Kidney glomerular epithelial cell (primary cell): ENCODE measurements around the gene COMMD1.
"Not testable (repeated sequence)": the region's sequence is repeated elsewhere in the genome, so short reads cannot be mapped to it uniquely, and the experiment has no call there.

Source experiments
- DNase-seq: peaks from one replicate; lab custom pipeline; 2025; lab: John Stamatoyannopoulos, UW

COMMD1 gene

GRCh38 chr2:61966087-61966727, 60.7 kb downstream of the COMMD1 start:
- no peak for DNase-seq

- no peak for DNase-seq
Observed at GRCh38 chr2:61967262-61967661, 61.8 kb downstream of the COMMD1 start.

- DNase-seq: peak; percentile 16
Observed at GRCh38 chr2:61969376-61969775, 63.9 kb downstream of the COMMD1 start.

GRCh38 chr2:61970807-61971556, 65.5 kb downstream of the COMMD1 start:
- DNase-seq: peak; percentile 77

- no peak for DNase-seq
Observed at GRCh38 chr2:61978522-61978921, 73.0 kb downstream of the COMMD1 start.

- no peak for DNase-seq
Observed at GRCh38 chr2:61980758-61981157, 75.3 kb downstream of the COMMD1 start.

- no peak for DNase-seq
Observed at GRCh38 chr2:61984682-61985081, 79.2 kb downstream of the COMMD1 start.

GRCh38 chr2:61988462-61989366, 83.2 kb downstream of the COMMD1 start:
- DNase-seq: no peak

- DNase-seq: peak; percentile 43
Observed at GRCh38 chr2:61993422-61994024, 88.0 kb downstream of the COMMD1 start.

- no peak for DNase-seq
Observed at GRCh38 chr2:61994531-61994930, 89.1 kb downstream of the COMMD1 start.

GRCh38 chr2:61995065-61995464, 89.6 kb downstream of the COMMD1 start:
- DNase-seq: no peak

GRCh38 chr2:61995515-61995914, 90.0 kb downstream of the COMMD1 start:
- DNase-seq: no peak

GRCh38 chr2:61998426-61998825, 93.0 kb downstream of the COMMD1 start:
- DNase-seq: no peak

GRCh38 chr2:62000538-62000937, 95.1 kb downstream of the COMMD1 start:
- no peak for DNase-seq

- DNase-seq: no peak
Observed at GRCh38 chr2:62001431-62001830, 96.0 kb downstream of the COMMD1 start.

- DNase-seq: not testable (repeated sequence)
Observed at GRCh38 chr2:62004428-62004827, 99.0 kb downstream of the COMMD1 start.

GRCh38 chr2:62007555-62007954, 102.1 kb downstream of the COMMD1 start:
- no peak for DNase-seq

GRCh38 chr2:62010632-62011256, 105.3 kb downstream of the COMMD1 start:
- peak; percentile 10 for DNase-seq

GRCh38 chr2:62013641-62014040, 108.2 kb downstream of the COMMD1 start:
- DNase-seq: no peak

- DNase-seq: peak; percentile 18
Observed at GRCh38 chr2:62014102-62014501, 108.6 kb downstream of the COMMD1 start.

- no peak for DNase-seq
Observed at GRCh38 chr2:62016957-62017356, 111.5 kb downstream of the COMMD1 start.

GRCh38 chr2:62029910-62030309, 124.4 kb downstream of the COMMD1 start:
- no peak for DNase-seq
